CMK (cell line): ENCODE results near the gene RAD51AP2.
"Not testable (repeated sequence)": the region's sequence is repeated elsewhere in the genome, so short reads cannot be mapped to it uniquely, and the experiment has no call there.

Experiments
- DNase-seq: peaks from one replicate; pipeline ENCODE4 v3.0.0-alpha.2; 2010; ENCODE audit warnings: low read depth

Gene RAD51AP2

GRCh38 chr2:17518212-17519154 is at the start of gene RAD51AP2:
Gene RAD51AP2 (minus strand): TSS chr2:17518440. CDS start chr2:17518415, 25 bp downstream.
- DNase-seq, result peak; percentile 4

- DNase-seq, result not testable (repeated sequence)
Measured at GRCh38 chr2:17565726-17566125, 47.5 kb upstream of the RAD51AP2 start.

- no peak for DNase-seq
Measured at GRCh38 chr2:17558878-17559277, 40.6 kb upstream of the RAD51AP2 start.

GRCh38 chr2:17558053-17558452 is 39.8 kb upstream of the RAD51AP2 start:
- DNase-seq, result no peak

- DNase-seq, result no peak
Measured at GRCh38 chr2:17557596-17557995, 39.4 kb upstream of the RAD51AP2 start.

- DNase-seq, result no peak
Measured at GRCh38 chr2:17555150-17555549, 36.9 kb upstream of the RAD51AP2 start.

- DNase-seq, result no peak
Measured at GRCh38 chr2:17550907-17551306, 32.7 kb upstream of the RAD51AP2 start.

GRCh38 chr2:17547737-17548136 is 29.5 kb upstream of the RAD51AP2 start:
- no peak for DNase-seq

- no peak for DNase-seq
Measured at GRCh38 chr2:17547237-17547636, 29.0 kb upstream of the RAD51AP2 start.

- DNase-seq, result no peak
Measured at GRCh38 chr2:17545680-17546613, 27.7 kb upstream of the RAD51AP2 start.

GRCh38 chr2:17544256-17544655 is 26.0 kb upstream of the RAD51AP2 start:
- DNase-seq, result no peak

- no peak for DNase-seq
Measured at GRCh38 chr2:17543848-17544247, 25.6 kb upstream of the RAD51AP2 start.

GRCh38 chr2:17543131-17543660 is 25.0 kb upstream of the RAD51AP2 start:
- DNase-seq, result no peak

- DNase-seq, result no peak
Measured at GRCh38 chr2:17542471-17542870, 24.2 kb upstream of the RAD51AP2 start.

GRCh38 chr2:17541531-17541950 is 23.3 kb upstream of the RAD51AP2 start:
- DNase-seq, result no peak

- no peak for DNase-seq
Measured at GRCh38 chr2:17540813-17541530, 22.7 kb upstream of the RAD51AP2 start.

- no peak for DNase-seq
Measured at GRCh38 chr2:17540093-17540812, 22.0 kb upstream of the RAD51AP2 start, which contains the start of gene VSNL1. Gene VSNL1 (plus strand): TSS chr2:17540696. CDS start chr2:17592075, 51,379 bp downstream.

- DNase-seq, result no peak
Measured at GRCh38 chr2:17539611-17540092, 21.4 kb upstream of the RAD51AP2 start.

- no peak for DNase-seq
Measured at GRCh38 chr2:17538844-17539554, 20.8 kb upstream of the RAD51AP2 start.
